ENCODE results near the gene PRKG1. TPM values are rescaled to one million over a fixed set of nuclear protein-coding genes. Genes with fewer than 3 reads are reported as not detected.

The PRKG1 gene
- polyA plus RNA-seq, 3 donors, result not detected

GRCh38 chr10:51239006-51239405 is 164.7 kb downstream of the PRKG1 start:
- Mint-ChIP-seq H3K36me3 (no peaks in the 10 kb centered on the region), H3K9me3 (peaks cover 0 to 3% (median 0%) of the 10 kb centered on the region in 7 donors), H3K4me3 (no peak overlapping the region), H3K27ac (no peak overlapping the region), H3K27me3 (ENCODE audit: low read depth in 3 of 3) (no peaks in the 10 kb centered on the region), H3K4me1 (no peaks in the 10 kb centered on the region)
- no peak for TF ChIP-seq CTCF (IDR thresholded peaks at IDR 0.05)
- WGBS (ENCODE audit: insufficient coverage), result no CpG with 5 or more reads among the region's 4 CpGs
- Histone ChIP-seq H3K9me3 (replicated peaks in 1 of 2; ENCODE audit: control insufficient read depth in 1 of 2, insufficient read depth in 1 of 2, low read length in 2 of 2) (no peaks in the 10 kb centered on the region), H3K36me3 (replicated peaks in 1 of 2; ENCODE audit: control insufficient read depth in 1 of 2, insufficient read depth in 2 of 2, low read length in 2 of 2) (no peaks in the 10 kb centered on the region), H3K4me1 (ENCODE audit: control insufficient read depth in 1 of 2, insufficient read depth in 2 of 2, low read length in 2 of 2) (no peaks in the 10 kb centered on the region), H3K9ac (ENCODE audit: insufficient read depth, low read length, poor library complexity, severe bottlenecking) (no peak overlapping the region), H3K27me3 (ENCODE audit: control insufficient read depth in 2 of 2, insufficient read depth in 2 of 2, low read length in 2 of 2) (no peaks in the 10 kb centered on the region), H2AFZ (ENCODE audit: insufficient read depth, low read depth, low read length, poor library complexity, severe bottlenecking) (no peak overlapping the region), H3K27ac (ENCODE audit: low read depth in 1 of 2, low read length in 2 of 2) (no peak overlapping the region), H3K4me3 (replicated peaks in 1 of 3; ENCODE audit: low read depth in 2 of 3, low read length in 3 of 3) (no peak overlapping the region), H4K20me1 (ENCODE audit: insufficient read depth, low read length) (no peaks in the 10 kb centered on the region), H3K4me2 (replicated peaks; ENCODE audit: extremely low read depth, low read length, poor library complexity, severe bottlenecking) (no peak overlapping the region), H3K79me2 (ENCODE audit: insufficient read depth, low read length) (no peaks in the 10 kb centered on the region)
- intact Hi-C loops (cut with micrococcal nuclease), result no loop called here
- DNase-seq, result no peak

GRCh38 chr10:51241461-51241860 is 167.2 kb downstream of the PRKG1 start:
- intact Hi-C loops (cut with micrococcal nuclease), result no loop called here
- H3K4me1 Mint-ChIP-seq, result no peaks in the 10 kb centered on the region
- no peak for TF ChIP-seq CTCF (IDR thresholded peaks at IDR 0.05)
- no peak overlapping the region for H3K4me3 Mint-ChIP-seq
- H3K9me3 Mint-ChIP-seq, result peaks cover 0 to under 1% (median 0%) of the 10 kb centered on the region in 7 donors
- no peaks in the 10 kb centered on the region for H3K27me3 ChIP-seq (ENCODE audit: control insufficient read depth in 2 of 2, insufficient read depth in 2 of 2, low read length in 2 of 2)
- H3K4me3 ChIP-seq (replicated peaks in 1 of 3; ENCODE audit: low read depth in 2 of 3, low read length in 3 of 3), result no peak overlapping the region
- no peaks in the 10 kb centered on the region for H4K20me1 ChIP-seq (ENCODE audit: insufficient read depth, low read length)
- H3K9ac ChIP-seq (ENCODE audit: insufficient read depth, low read length, poor library complexity, severe bottlenecking), result no peak overlapping the region
- no peak overlapping the region for H3K4me2 ChIP-seq (replicated peaks; ENCODE audit: extremely low read depth, low read length, poor library complexity, severe bottlenecking)
- no peaks in the 10 kb centered on the region for H3K36me3 Mint-ChIP-seq
- no peaks in the 10 kb centered on the region for H3K9me3 ChIP-seq (replicated peaks in 1 of 2; ENCODE audit: control insufficient read depth in 1 of 2, insufficient read depth in 1 of 2, low read length in 2 of 2)
- H3K4me1 ChIP-seq (ENCODE audit: control insufficient read depth in 1 of 2, insufficient read depth in 2 of 2, low read length in 2 of 2), result no peaks in the 10 kb centered on the region
- whole genome bisulfite sequencing (ENCODE audit: insufficient coverage), result no CpG with 5 or more reads among the region's 1 CpG
- no peaks in the 10 kb centered on the region for H3K27me3 Mint-ChIP-seq (ENCODE audit: low read depth in 3 of 3)
- H3K36me3 ChIP-seq (replicated peaks in 1 of 2; ENCODE audit: control insufficient read depth in 1 of 2, insufficient read depth in 2 of 2, low read length in 2 of 2), result no peaks in the 10 kb centered on the region
- DNase-seq, result no peak
- H3K27ac Mint-ChIP-seq, result no peak overlapping the region
- no peak overlapping the region for H2AFZ ChIP-seq (ENCODE audit: insufficient read depth, low read depth, low read length, poor library complexity, severe bottlenecking)
- no peaks in the 10 kb centered on the region for H3K79me2 ChIP-seq (ENCODE audit: insufficient read depth, low read length)
- H3K27ac ChIP-seq (ENCODE audit: low read depth in 1 of 2, low read length in 2 of 2), result no peak overlapping the region
